Measurements from ENCODE around the gene HDHD5.

GRCh38 chr22:17157714-17158113 lies 1.4 kb downstream of the HDHD5 start:
- TF ChIP-seq CTCF (conservative IDR thresholded peaks at IDR 0.05; ENCODE audit: low read depth, low read length) (no peak), EZH2 (IDR thresholded peaks at IDR 0.05; ENCODE audit: borderline replicate concordance, low read depth, low read length, poor library complexity, severe bottlenecking) (no peak)
